CD4-positive, alpha-beta T cell (primary cell): Measurements from ENCODE around the gene SCRN1. TPM values are rescaled to one million over a fixed set of nuclear protein-coding genes. Genes with fewer than 3 reads are reported as not detected.

ENCODE experiments used
- ATAC-seq: fragments of 200-7000 bp; cut with Tn5 transposase; one replicate; pipeline ENCODE4 v1.10.0; 2022; ENCODE audit warnings: mild to moderate bottlenecking; ENCODE audit not compliant: poor library complexity
- CTCF ChIA-PET: fragments of 350-600 bp; sonication (Branson Sonifier 250); formaldehyde crosslinking; loops from one replicate; lab custom pipeline; 2021; ENCODE audit warnings: antibody characterized with exemption, inconsistent platforms; lab: Charles Lee
- POLR2A ChIA-PET: fragments of 350-600 bp; sonication (Branson Sonifier 250); formaldehyde crosslinking; loops from one replicate; lab custom pipeline; 2021; ENCODE audit warnings: antibody characterized with exemption, inconsistent platforms; lab: Charles Lee
- DNase-seq, 14 experiments: peaks; one replicate each; pipeline ENCODE4 v3.0.0-alpha.2; 2013 to 2020; ENCODE audit warnings: mixed read lengths in 2 of 14
- H3K27ac ChIP-seq, 2 donors: one replicate each; pipeline versions ENCODE4 v1.5.1 to v1.7.0; 2013; ENCODE audit warnings: low read length in 2 of 2, low read depth in 1 of 2, mild to moderate bottlenecking in 1 of 2
- H3K27me3 ChIP-seq, 2 experiments: 1 replicate in 1 of 2; 2 replicates in 1 of 2; pipeline versions ENCODE4 v1.6.1 to v1.7.0; 2013; ENCODE audit warnings: low read length in 2 of 2, control low read depth in 1 of 2, mild to moderate bottlenecking in 1 of 2, moderate library complexity in 1 of 2; ENCODE audit not compliant: insufficient read depth in 2 of 2, control insufficient read depth in 1 of 2
- H3K36me3 ChIP-seq: one replicate; pipeline ENCODE4 v1.6.1; 2013; ENCODE audit warnings: low read length, control low read depth; ENCODE audit not compliant: insufficient read depth
- H3K4me1 ChIP-seq: one replicate; pipeline ENCODE4 v1.6.1; 2013; ENCODE audit warnings: low read length, control low read depth; ENCODE audit not compliant: insufficient read depth
- H3K4me3 ChIP-seq: one replicate; pipeline ENCODE4 v1.5.1; 2013; ENCODE audit warnings: mild to moderate bottlenecking, low read length, moderate library complexity
- H3K9me3 ChIP-seq, 2 experiments: 1 replicate in 1 of 2; 2 replicates in 1 of 2; pipeline versions ENCODE4 v1.6.1 to v1.7.0; 2013; ENCODE audit warnings: low read length in 2 of 2, mild to moderate bottlenecking in 2 of 2, control low read depth in 1 of 2, moderate library complexity in 1 of 2; ENCODE audit not compliant: control insufficient read depth in 1 of 2, insufficient read depth in 1 of 2
- H3K27ac Mint-ChIP-seq: one replicate; pipeline ENCODE4 v1.8.0; 2020; ENCODE audit warnings: mixed read lengths
- H3K27me3 Mint-ChIP-seq: one replicate; pipeline ENCODE4 v1.8.0; 2021; ENCODE audit warnings: mixed read lengths
- H3K36me3 Mint-ChIP-seq: one replicate; pipeline ENCODE4 v1.8.0; 2021; ENCODE audit warnings: low read depth, mixed read lengths
- H3K4me1 Mint-ChIP-seq: one replicate; pipeline ENCODE4 v1.8.0; 2021; ENCODE audit warnings: low read depth, mixed read lengths
- H3K4me3 Mint-ChIP-seq: one replicate; pipeline ENCODE4 v1.8.0; 2020; ENCODE audit warnings: mild to moderate bottlenecking, mixed read lengths
- H3K9me3 Mint-ChIP-seq: one replicate; pipeline ENCODE4 v1.8.0; 2020; ENCODE audit warnings: mixed read lengths
- CTCF ChIP-seq: fragments of 200-600 bp; IDR thresholded peaks from one replicate; pipeline ENCODE4 v1.8.0; 2022; ENCODE audit warnings: antibody characterized with exemption, mild to moderate bottlenecking
- intact Hi-C, 2 experiments: fragments of 100-400 bp; cut with DNase I in 1 of 2; cut with micrococcal nuclease in 1 of 2; formaldehyde crosslinking; loops; one replicate each; pipeline versions ENCODE4 v1.15.1 to v1.9.0; 2023 to 2025; cut with DNase I, micrococcal nuclease
- total RNA-seq, 174 experiments: library from RNA in 2 of 174; stranded (reverse) in 2 of 174; gene quantifications; one replicate each; pipeline ENCODE4 v1.2.3 and lab custom pipeline; 2021 to 2026

The SCRN1 gene
- total RNA-seq, 2 experiments from 2014 or later, result 2.4 to 3.2 TPM

GRCh38 chr7:29885626-29886025, 104.0 kb downstream of the SCRN1 start:
- H3K9me3 Mint-ChIP-seq, result no peaks in the 10 kb centered on the region
- Histone ChIP-seq H3K4me3 (no peak overlapping the region), H3K9me3 (peaks cover 0 to 3% of the 10 kb centered on the region in 2 experiments), H3K27ac (no peak overlapping the region), H3K4me1 (no peaks in the 10 kb centered on the region), H3K27me3 (peaks cover 0 to 8% of the 10 kb centered on the region in 2 experiments), H3K36me3 (no peaks in the 10 kb centered on the region)
- ChIA-PET POLR2A (no interaction called here), CTCF (no interaction called here)
- intact Hi-C loops, result no loop called here
- no peak overlapping the region for H3K4me3 Mint-ChIP-seq
- no peak for TF ChIP-seq CTCF
- peaks cover 15% of the 10 kb centered on the region for H3K27me3 Mint-ChIP-seq
- H3K4me1 Mint-ChIP-seq, result peaks cover 16% of the 10 kb centered on the region
- no peak overlapping the region for H3K27ac Mint-ChIP-seq
- H3K36me3 Mint-ChIP-seq, result no peaks in the 10 kb centered on the region
- DNase-seq (no peak), ATAC-seq (no peak)

- peaks cover 15% of the 10 kb centered on the region for H3K27me3 Mint-ChIP-seq
- peak overlapping the region; percentile 74 for H3K4me3 Mint-ChIP-seq
- Histone ChIP-seq H3K9me3 (peaks cover 0 to 3% of the 10 kb centered on the region in 2 experiments), H3K4me1 (no peaks in the 10 kb centered on the region), H3K27ac (no peak overlapping the region), H3K27me3 (peaks cover 0 to 8% of the 10 kb centered on the region in 2 experiments), H3K4me3 (no peak overlapping the region), H3K36me3 (no peaks in the 10 kb centered on the region)
- TF ChIP-seq CTCF, result no peak
- ATAC-seq (peak; percentile 54), DNase-seq (peak in 1 of 14 experiments; percentile 14)
- H3K36me3 Mint-ChIP-seq, result no peaks in the 10 kb centered on the region
- intact Hi-C loops, result no loop called here
- no peak overlapping the region for H3K27ac Mint-ChIP-seq
- ChIA-PET POLR2A (no interaction called here), CTCF (no interaction called here)
- H3K9me3 Mint-ChIP-seq, result no peaks in the 10 kb centered on the region
- peaks cover 16% of the 10 kb centered on the region for H3K4me1 Mint-ChIP-seq
These were observed 105.0 kb downstream of the SCRN1 start for GRCh38 chr7:29884399-29885272.

- ChIA-PET CTCF (no interaction called here), POLR2A (no interaction called here)
- DNase-seq (peak in 1 of 14 experiments; percentile 25), ATAC-seq (no peak)
- Histone ChIP-seq H3K9me3 (peaks cover 0 to 3% of the 10 kb centered on the region in 2 experiments), H3K27me3 (peaks cover 0 to 8% of the 10 kb centered on the region in 2 experiments), H3K4me1 (no peaks in the 10 kb centered on the region), H3K36me3 (no peaks in the 10 kb centered on the region), H3K27ac (no peak overlapping the region), H3K4me3 (peak overlapping the region; percentile 19)
- Mint-ChIP-seq H3K4me1 (peaks cover 16% of the 10 kb centered on the region), H3K27ac (no peak overlapping the region), H3K27me3 (peaks cover 15% of the 10 kb centered on the region), H3K36me3 (no peaks in the 10 kb centered on the region), H3K4me3 (peak overlapping the region; percentile 61), H3K9me3 (no peaks in the 10 kb centered on the region)
- intact Hi-C loops, result no loop called here
- TF ChIP-seq CTCF, result no peak
These were observed 105.9 kb downstream of the SCRN1 start for GRCh38 chr7:29883462-29884398.
